Measurements from ENCODE around the gene UBE2I.
A peak's percentile ranks its signal among the peaks of the same experiment; 100 is the strongest.
"Not testable (repeated sequence)": the region's sequence is repeated elsewhere in the genome, so short reads cannot be mapped to it uniquely, and the experiment has no call there.

UBE2I gene

DNA sequence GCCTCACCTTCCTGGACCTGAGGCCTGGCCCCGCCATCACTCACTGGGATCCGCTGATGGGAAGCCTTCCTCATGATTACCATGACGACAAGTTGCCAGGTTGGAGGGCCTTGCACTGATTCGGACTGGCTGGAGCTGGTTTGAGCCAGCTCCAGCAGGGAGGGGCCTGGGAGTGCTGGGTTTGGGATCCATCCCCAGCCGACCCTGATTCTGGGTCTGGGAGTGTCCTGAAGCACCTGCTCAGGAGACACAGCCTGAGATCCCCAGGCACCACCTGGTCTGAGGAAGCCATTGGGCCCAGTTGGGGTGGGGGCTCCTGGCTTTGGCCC, 18.1 kb downstream of the UBE2I start:
- no peak overlapping the region for H3K4me2 ChIP-seq (ENCODE audit: low read depth, low read length, poor library complexity, severe bottlenecking)
- no peak overlapping the region for H2AFZ ChIP-seq (ENCODE audit: low read length)
- no peaks in the 10 kb centered on the region for H3K4me1 ChIP-seq (ENCODE audit: insufficient read depth, low read length, poor library complexity, severe bottlenecking)
- no peaks in the 10 kb centered on the region for H3K79me2 ChIP-seq (ENCODE audit: insufficient read depth, low read length)
- no peaks in the 10 kb centered on the region for H3K27me3 ChIP-seq (ENCODE audit: insufficient read depth, low read length, poor library complexity, severe bottlenecking)
- H3F3A ChIP-seq (ENCODE audit: low read depth) = no peaks in the 10 kb centered on the region
- no peaks in the 10 kb centered on the region; the same call in 1 of the 2 replicates for H3K36me3 ChIP-seq (ENCODE audit: insufficient read depth, low read length)
- TF ChIP-seq, protein P1, sequence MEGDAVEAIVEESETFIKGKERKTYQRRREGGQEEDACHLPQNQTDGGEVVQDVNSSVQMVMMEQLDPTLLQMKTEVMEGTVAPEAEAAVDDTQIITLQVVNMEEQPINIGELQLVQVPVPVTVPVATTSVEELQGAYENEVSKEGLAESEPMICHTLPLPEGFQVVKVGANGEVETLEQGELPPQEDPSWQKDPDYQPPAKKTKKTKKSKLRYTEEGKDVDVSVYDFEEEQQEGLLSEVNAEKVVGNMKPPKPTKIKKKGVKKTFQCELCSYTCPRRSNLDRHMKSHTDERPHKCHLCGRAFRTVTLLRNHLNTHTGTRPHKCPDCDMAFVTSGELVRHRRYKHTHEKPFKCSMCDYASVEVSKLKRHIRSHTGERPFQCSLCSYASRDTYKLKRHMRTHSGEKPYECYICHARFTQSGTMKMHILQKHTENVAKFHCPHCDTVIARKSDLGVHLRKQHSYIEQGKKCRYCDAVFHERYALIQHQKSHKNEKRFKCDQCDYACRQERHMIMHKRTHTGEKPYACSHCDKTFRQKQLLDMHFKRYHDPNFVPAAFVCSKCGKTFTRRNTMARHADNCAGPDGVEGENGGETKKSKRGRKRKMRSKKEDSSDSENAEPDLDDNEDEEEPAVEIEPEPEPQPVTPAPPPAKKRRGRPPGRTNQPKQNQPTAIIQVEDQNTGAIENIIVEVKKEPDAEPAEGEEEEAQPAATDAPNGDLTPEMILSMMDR (conservative IDR thresholded peaks at IDR 0.05; ENCODE audit: low read length) = no peak
- no peak for TF ChIP-seq EZH2phosphoT487 (IDR thresholded peaks at IDR 0.05; ENCODE audit: borderline replicate concordance)
- H3K4me3 ChIP-seq (ENCODE audit: low read length, poor library complexity, severe bottlenecking) = no peak overlapping the region
- no peaks in the 10 kb centered on the region for H3K9me3 ChIP-seq (ENCODE audit: insufficient read depth, low read depth, low read length)
- H4K20me1 ChIP-seq (ENCODE audit: insufficient read depth, low read length, poor library complexity, severe bottlenecking) = no peaks in the 10 kb centered on the region
- H3K9ac ChIP-seq (ENCODE audit: low read depth, low read length, poor library complexity, severe bottlenecking) = no peak overlapping the region
- H3K9me2 ChIP-seq (replicated peaks; ENCODE audit: low read depth, low read length) = no peaks in the 10 kb centered on the region

DNA sequence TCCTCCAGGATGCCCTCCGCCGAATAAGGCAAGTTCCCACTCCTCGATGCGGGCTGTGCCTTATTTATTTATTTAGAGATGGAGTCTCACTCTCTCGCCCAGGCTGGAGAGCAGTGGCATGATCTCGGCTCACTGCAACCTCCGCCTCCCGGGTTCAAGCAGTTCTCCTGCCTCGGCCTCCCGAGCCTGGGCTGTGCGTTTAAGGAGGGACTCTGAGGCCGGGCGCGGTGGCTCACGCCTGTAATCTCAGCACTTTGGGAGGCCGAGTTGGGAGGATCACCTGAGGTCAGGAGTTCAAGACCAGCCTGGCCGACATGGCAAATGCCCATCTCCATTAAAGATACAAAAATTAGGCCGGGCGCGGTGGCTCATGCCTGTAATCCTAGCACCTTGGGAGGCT, 18.7 kb downstream of the UBE2I start:
- H3K27me3 ChIP-seq (ENCODE audit: insufficient read depth, low read length, poor library complexity, severe bottlenecking); H3K9me3 ChIP-seq (ENCODE audit: insufficient read depth, low read depth, low read length); H3K4me3 ChIP-seq (ENCODE audit: low read length, poor library complexity, severe bottlenecking); H2AFZ ChIP-seq (ENCODE audit: low read length); H3K9ac ChIP-seq (ENCODE audit: low read depth, low read length, poor library complexity, severe bottlenecking); H3K4me2 ChIP-seq (ENCODE audit: low read depth, low read length, poor library complexity, severe bottlenecking); H4K20me1 ChIP-seq (ENCODE audit: insufficient read depth, low read length, poor library complexity, severe bottlenecking); H3K9me2 ChIP-seq (replicated peaks; ENCODE audit: low read depth, low read length); H3K4me1 ChIP-seq (ENCODE audit: insufficient read depth, low read length, poor library complexity, severe bottlenecking); H3K36me3 ChIP-seq (ENCODE audit: insufficient read depth, low read length); H3K79me2 ChIP-seq (ENCODE audit: insufficient read depth, low read length); H3F3A ChIP-seq (ENCODE audit: low read depth): not testable (repeated sequence)

DNA sequence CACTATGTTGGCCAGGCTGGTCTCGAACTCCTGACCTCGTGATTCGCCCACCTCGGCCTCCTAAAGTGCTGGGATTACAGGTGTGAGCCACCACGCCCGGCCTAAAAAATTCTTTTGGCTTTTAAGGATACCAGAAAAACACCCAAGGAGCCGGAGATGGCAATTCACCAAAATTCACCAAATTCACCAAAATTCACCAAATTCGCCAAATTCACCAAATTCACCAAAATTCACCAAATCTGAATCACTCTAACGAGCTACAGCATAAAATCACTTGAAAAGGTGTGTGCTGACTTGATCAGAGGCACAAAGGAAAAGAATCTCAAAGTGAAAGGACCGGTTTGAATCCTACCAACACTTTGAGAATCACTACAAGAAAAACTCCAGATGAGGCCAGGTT, 19.5 kb downstream of the UBE2I start:
- H3K79me2 ChIP-seq (ENCODE audit: insufficient read depth, low read length); H3K4me3 ChIP-seq (ENCODE audit: low read length, poor library complexity, severe bottlenecking); H3K4me1 ChIP-seq (ENCODE audit: insufficient read depth, low read length, poor library complexity, severe bottlenecking); H4K20me1 ChIP-seq (ENCODE audit: insufficient read depth, low read length, poor library complexity, severe bottlenecking); H3K36me3 ChIP-seq (ENCODE audit: insufficient read depth, low read length); H3K27me3 ChIP-seq (ENCODE audit: insufficient read depth, low read length, poor library complexity, severe bottlenecking); H2AFZ ChIP-seq (ENCODE audit: low read length); H3K4me2 ChIP-seq (ENCODE audit: low read depth, low read length, poor library complexity, severe bottlenecking); H3K9me2 ChIP-seq (replicated peaks; ENCODE audit: low read depth, low read length); H3F3A ChIP-seq (ENCODE audit: low read depth); H3K9ac ChIP-seq (ENCODE audit: low read depth, low read length, poor library complexity, severe bottlenecking); H3K9me3 ChIP-seq (ENCODE audit: insufficient read depth, low read depth, low read length): not testable (repeated sequence)

DNA sequence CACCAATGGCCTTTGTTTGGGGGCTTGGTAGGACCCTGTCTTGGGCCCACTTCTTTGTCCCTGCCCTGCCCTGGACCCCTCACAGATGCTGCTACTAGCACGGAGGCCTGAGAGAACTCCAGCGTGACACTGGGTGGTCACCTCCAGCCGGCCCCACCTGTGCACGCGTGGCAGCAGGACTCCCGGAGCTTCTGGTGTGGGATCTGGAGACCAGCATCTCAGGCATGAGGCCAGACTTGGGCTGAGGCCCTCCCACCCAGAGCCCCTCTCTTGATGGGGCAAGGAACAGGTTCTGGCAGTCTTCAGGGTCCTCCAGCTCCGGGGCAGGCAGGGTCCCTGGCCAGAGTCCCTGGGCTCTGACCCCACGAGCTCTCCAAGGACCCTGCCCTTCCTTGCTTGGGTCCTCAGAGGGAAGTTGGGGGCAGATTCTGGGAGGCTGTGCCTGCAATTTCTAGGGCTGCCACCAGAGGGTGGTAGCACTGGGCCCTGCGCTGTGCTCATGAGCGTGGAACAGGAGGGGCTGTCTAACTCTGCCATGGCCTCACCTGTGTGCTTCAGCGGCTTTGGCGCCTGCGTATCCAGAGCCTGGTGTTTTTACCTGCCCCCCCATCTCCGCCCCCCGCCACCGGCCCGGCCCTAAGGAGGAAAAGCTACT, 21.0 kb downstream of the UBE2I start:
- H4K20me1 ChIP-seq (ENCODE audit: insufficient read depth, low read length, poor library complexity, severe bottlenecking) = no peaks in the 10 kb centered on the region
- H3K36me3 ChIP-seq (ENCODE audit: insufficient read depth, low read length) = no peaks in the 10 kb centered on the region
- H3K4me2 ChIP-seq (ENCODE audit: low read depth, low read length, poor library complexity, severe bottlenecking) = no peak overlapping the region
- no peaks in the 10 kb centered on the region for H3K9me3 ChIP-seq (ENCODE audit: insufficient read depth, low read depth, low read length)
- H3K9me2 ChIP-seq (replicated peaks; ENCODE audit: low read depth, low read length) = no peaks in the 10 kb centered on the region
- no peak overlapping the region for H3K9ac ChIP-seq (ENCODE audit: low read depth, low read length, poor library complexity, severe bottlenecking)
- no peaks in the 10 kb centered on the region for H3K4me1 ChIP-seq (ENCODE audit: insufficient read depth, low read length, poor library complexity, severe bottlenecking)
- H3K27me3 ChIP-seq (ENCODE audit: insufficient read depth, low read length, poor library complexity, severe bottlenecking) = no peaks in the 10 kb centered on the region
- no peaks in the 10 kb centered on the region for H3F3A ChIP-seq (ENCODE audit: low read depth)
- H3K4me3 ChIP-seq (ENCODE audit: low read length, poor library complexity, severe bottlenecking) = no peak overlapping the region
- TF ChIP-seq, protein P1 (conservative IDR thresholded peaks at IDR 0.05; ENCODE audit: low read length) = peak; percentile 36
- no peak for TF ChIP-seq EZH2phosphoT487 (IDR thresholded peaks at IDR 0.05; ENCODE audit: borderline replicate concordance)
- no peak overlapping the region for H2AFZ ChIP-seq (ENCODE audit: low read length)
- no peaks in the 10 kb centered on the region for H3K79me2 ChIP-seq (ENCODE audit: insufficient read depth, low read length)
